WTC11 (cell line): ENCODE measurements around the gene ADAMTSL4.

Experiments used
- CTCF ChIP-seq: fragments of 200-600 bp; IDR thresholded peaks from 2 replicates; pipeline ENCODE4 v1.8.0; 2022; ENCODE audit warnings: antibody characterized with exemption
- ETV6 ChIP-seq: sonication (generic); formaldehyde crosslinking; IDR thresholded peaks from 2 replicates; pipeline ENCODE4 v1.8.1; 2022; ENCODE audit warnings: mild to moderate bottlenecking, missing genetic modification reagents
- MYBL2 ChIP-seq: sonication (generic); formaldehyde crosslinking; IDR thresholded peaks from 2 replicates; pipeline ENCODE4 v1.8.1; 2023; ENCODE audit warnings: mild to moderate bottlenecking, moderate library complexity, missing genetic modification reagents
- NR2C2 ChIP-seq: sonication (generic); formaldehyde crosslinking; IDR thresholded peaks from 2 replicates; pipeline ENCODE4 v1.8.0; 2022; ENCODE audit warnings: mild to moderate bottlenecking, missing genetic modification reagents
- TEAD4 ChIP-seq: sonication (generic); formaldehyde crosslinking; IDR thresholded peaks from 2 replicates; pipeline ENCODE4 v1.8.0; 2022; ENCODE audit warnings: mild to moderate bottlenecking, missing genetic modification reagents
- ZSCAN18 ChIP-seq: fragments of 250-450 bp; sonication (Bioruptor Pico); IDR thresholded peaks from 2 replicates; pipeline ENCODE4 v2.1.2; 2022; ENCODE audit warnings: mild to moderate bottlenecking, moderate library complexity

- TF ChIP-seq ETV6 (no peak), NR2C2 (CRISPR knock-in tag) (no peak), CTCF (no peak), TEAD4 (CRISPR knock-in tag) (no peak), MYBL2 (no peak), ZSCAN18 (CRISPR knock-in tag) (no peak)
These were observed 55.0 kb downstream of the ADAMTSL4 start for GRCh38 chr1:150604226-150604588.
